Ascending aorta (tissue), 2 donors: ENCODE results near the gene DTX3. TPM values are rescaled to one million over a fixed set of nuclear protein-coding genes. Genes with fewer than 3 reads are reported as not detected.
"Not testable (repeated sequence)": the region's sequence is repeated elsewhere in the genome, so short reads cannot be mapped to it uniquely, and the experiment has no call there.

Experiments
- DNase-seq, 2 donors: peaks; one replicate each; pipeline ENCODE4 v3.0.0-alpha.2; 2019; ENCODE audit warnings: low spot score in 2 of 2
- H3K27ac ChIP-seq, 2 donors: fragments of 200-600 bp; sonication (generic); one replicate each; pipeline ENCODE4 v1.5.1; 2016 to 2017; ENCODE audit warnings: mild to moderate bottlenecking in 1 of 2
- H3K27me3 ChIP-seq: fragments of 200-600 bp; sonication (generic); one replicate; pipeline ENCODE4 v1.5.1; 2017
- H3K36me3 ChIP-seq, 2 donors: fragments of 200-600 bp; sonication (generic); one replicate each; pipeline ENCODE4 v1.5.1; 2016
- H3K4me1 ChIP-seq, 2 donors: fragments of 200-600 bp; sonication (generic); one replicate each; pipeline ENCODE4 v1.5.1; 2016 to 2017; ENCODE audit warnings: mild to moderate bottlenecking in 1 of 2
- H3K4me3 ChIP-seq, 2 donors: fragments of 200-600 bp; sonication (generic); one replicate each; pipeline ENCODE4 v1.5.1; 2016 to 2017; ENCODE audit warnings: mild to moderate bottlenecking in 1 of 2
- H3K9me3 ChIP-seq, 2 donors: fragments of 200-600 bp; sonication (generic); one replicate each; pipeline ENCODE4 v1.5.1; 2016
- CTCF ChIP-seq, 3 experiments: fragments of 200-600 bp in 2 of 3; fragments of 450-650 bp in 1 of 3; sonication (generic) in 2 of 3; IDR thresholded peaks; one replicate each; pipeline ENCODE4 v1.5.1; 2016 to 2019; ENCODE audit warnings: antibody characterized with exemption in 3 of 3, mild to moderate bottlenecking in 1 of 3, moderate library complexity in 1 of 3
- intact Hi-C: fragments of 100-400 bp; cut with DNase I; formaldehyde crosslinking; loops from one replicate; pipeline ENCODE4 v1.15.1; 2023
- total RNA-seq: library from RNA; depleted of rRNA; stranded (reverse); fragments of >200 nt; gene quantifications from one replicate; pipeline ENCODE4 v1.1.0, GENCODE V29; 2016

DTX3 gene
- 33.5 TPM for total RNA-seq

- TF ChIP-seq CTCF (IDR thresholded peaks at IDR 0.05), result no peak
- H3K36me3 ChIP-seq, result peaks cover 16 to 36% of the 10 kb centered on the region in 2 donors
- H3K4me1 ChIP-seq, result peaks cover 0 to 18% of the 10 kb centered on the region in 2 donors
- H3K9me3 ChIP-seq, result no peaks in the 10 kb centered on the region
- H3K27me3 ChIP-seq, result no peaks in the 10 kb centered on the region
- intact Hi-C loops, result no loop called here
- H3K4me3 ChIP-seq, result peak within 1 kb of the TSS; percentile 81 to 87
- H3K27ac ChIP-seq, result peak within 1 kb of the TSS; percentile 96 to 98
- DNase-seq, result no peak
Measured at GRCh38 chr12:57604454-57604991, at the start of gene DTX3. DTX3 (plus strand) TSS chr12:57604824; CDS start chr12:57606518, 1,694 bp downstream.

- DNase-seq, result no peak
- no peak for TF ChIP-seq CTCF (IDR thresholded peaks at IDR 0.05)
- H3K9me3 ChIP-seq, result no peaks in the 10 kb centered on the region
- H3K27ac ChIP-seq, result no peak overlapping the region
- H3K4me3 ChIP-seq, result no peak overlapping the region
- H3K4me1 ChIP-seq, result peaks cover 0 to 4% of the 10 kb centered on the region in 2 donors
- H3K27me3 ChIP-seq, result no peaks in the 10 kb centered on the region
- H3K36me3 ChIP-seq, result no peaks in the 10 kb centered on the region
- intact Hi-C loops, result no loop called here
Measured at GRCh38 chr12:57554897-57555296, 49.7 kb upstream of the DTX3 start.

- no peak for TF ChIP-seq CTCF (IDR thresholded peaks at IDR 0.05)
- H3K27me3 ChIP-seq, result no peaks in the 10 kb centered on the region
- H3K27ac ChIP-seq, result no peak overlapping the region
- H3K4me1 ChIP-seq, result no peaks in the 10 kb centered on the region
- peaks cover 0 to 3% of the 10 kb centered on the region in 2 donors for H3K36me3 ChIP-seq
- intact Hi-C loops, result no loop called here
- H3K4me3 ChIP-seq, result no peak overlapping the region
- no peak for DNase-seq
- no peaks in the 10 kb centered on the region for H3K9me3 ChIP-seq
Measured at GRCh38 chr12:57558864-57559263, 45.8 kb upstream of the DTX3 start.

GRCh38 chr12:57560516-57560915 is 44.1 kb upstream of the DTX3 start:
- Histone ChIP-seq H3K4me3 (no peak overlapping the region), H3K4me1 (no peaks in the 10 kb centered on the region), H3K9me3 (no peaks in the 10 kb centered on the region), H3K27me3 (no peaks in the 10 kb centered on the region), H3K36me3 (peaks cover 3 to 8% of the 10 kb centered on the region in 2 donors), H3K27ac (no peak overlapping the region)
- DNase-seq, result no peak
- intact Hi-C loops, result no loop called here
- TF ChIP-seq CTCF (IDR thresholded peaks at IDR 0.05), result no peak

- H3K4me3 ChIP-seq, intact Hi-C loops, H3K27ac ChIP-seq, H3K4me1 ChIP-seq, H3K27me3 ChIP-seq, H3K9me3 ChIP-seq, DNase-seq, H3K36me3 ChIP-seq: not testable (repeated sequence)
Measured at GRCh38 chr12:57561117-57561516, 43.5 kb upstream of the DTX3 start.

GRCh38 chr12:57563358-57563757 is 41.3 kb upstream of the DTX3 start:
- no peak for DNase-seq
- H3K4me1 ChIP-seq, result no peaks in the 10 kb centered on the region
- TF ChIP-seq CTCF (IDR thresholded peaks at IDR 0.05), result no peak
- H3K36me3 ChIP-seq, result peaks cover 3 to 12% of the 10 kb centered on the region in 2 donors
- H3K9me3 ChIP-seq, result no peaks in the 10 kb centered on the region
- H3K27ac ChIP-seq, result no peak overlapping the region
- H3K4me3 ChIP-seq, result no peak overlapping the region
- H3K27me3 ChIP-seq, result no peaks in the 10 kb centered on the region
- intact Hi-C loops, result no loop called here
